Thyroid gland (tissue), 4 donors: ENCODE measurements around the gene AKIP1. TPM values are rescaled to one million over a fixed set of nuclear protein-coding genes. Genes with fewer than 3 reads are reported as not detected.
A peak's percentile ranks its signal among the peaks of the same experiment; 100 is the strongest.
"Not testable (repeated sequence)": the region's sequence is repeated elsewhere in the genome, so short reads cannot be mapped to it uniquely, and the experiment has no call there.

Source experiments
- DNase-seq, 2 donors: peaks; one replicate each; pipeline ENCODE4 v3.0.0-alpha.2; 2019
- H3K27ac ChIP-seq, 3 donors: fragments of 200-600 bp; sonication (generic); 1 replicate in 2 of 3; 2 replicates in 1 of 3; pipeline ENCODE4 v1.5.1; 2016 to 2019; ENCODE audit warnings: mild to moderate bottlenecking in 1 of 3, moderate library complexity in 1 of 3
- H3K27me3 ChIP-seq: fragments of 200-600 bp; sonication (generic); one replicate; pipeline ENCODE4 v1.5.1; 2019
- H3K36me3 ChIP-seq, 2 donors: fragments of 200-600 bp; sonication (generic); one replicate each; pipeline ENCODE4 v1.5.1; 2016 to 2019
- H3K4me1 ChIP-seq, 2 donors: fragments of 200-600 bp; sonication (generic); one replicate each; pipeline ENCODE4 v1.5.1; 2017 to 2019
- H3K4me3 ChIP-seq, 3 donors: fragments of 200-600 bp; sonication (generic); replicated peaks in 1 of 3; 1 replicate in 2 of 3; 2 replicates in 1 of 3; pipeline ENCODE4 v1.5.1; 2016; ENCODE audit warnings: mild to moderate bottlenecking in 1 of 3
- H3K9me3 ChIP-seq: fragments of 200-600 bp; sonication (generic); one replicate; pipeline ENCODE4 v1.5.1; 2017
- POLR2A ChIP-seq, 2 donors: fragments of 450-650 bp; IDR thresholded peaks; one replicate each; pipeline ENCODE4 v1.6.1; 2017; ENCODE audit warnings: antibody characterized with exemption in 2 of 2, mild to moderate bottlenecking in 2 of 2, moderate library complexity in 1 of 2
- WGBS, 2 donors: methylation state at CpG; one replicate each; pipeline ENCODE4 v1.1.5; 2017; 5-methylcytosine and 5-hydroxymethylcytosine counted together
- intact Hi-C: fragments of 100-400 bp; cut with DNase I; formaldehyde crosslinking; loops from one replicate; pipeline ENCODE4 v1.15.1; 2023
- total RNA-seq, 4 donors: library from RNA; depleted of rRNA; stranded (reverse); fragments of >200 nt; gene quantifications; one replicate each; pipeline ENCODE4 v1.2.3, GENCODE V29; 2016
- TF ChIP-seq, protein P1 (sequence below), 6 experiments: fragments of 200-600 bp in 3 of 6; fragments of 450-650 bp in 3 of 6; sonication (generic) in 3 of 6; IDR thresholded peaks; one replicate each; pipeline ENCODE4 v1.5.1; 2016 to 2019; ENCODE audit warnings: antibody characterized with exemption in 6 of 6, mild to moderate bottlenecking in 2 of 6, inconsistent platforms in 1 of 6, moderate library complexity in 1 of 6

Gene AKIP1
- total RNA-seq, 4 donors from 2014 or later = 25.2 to 33.9 (median 27.8) TPM

DNA sequence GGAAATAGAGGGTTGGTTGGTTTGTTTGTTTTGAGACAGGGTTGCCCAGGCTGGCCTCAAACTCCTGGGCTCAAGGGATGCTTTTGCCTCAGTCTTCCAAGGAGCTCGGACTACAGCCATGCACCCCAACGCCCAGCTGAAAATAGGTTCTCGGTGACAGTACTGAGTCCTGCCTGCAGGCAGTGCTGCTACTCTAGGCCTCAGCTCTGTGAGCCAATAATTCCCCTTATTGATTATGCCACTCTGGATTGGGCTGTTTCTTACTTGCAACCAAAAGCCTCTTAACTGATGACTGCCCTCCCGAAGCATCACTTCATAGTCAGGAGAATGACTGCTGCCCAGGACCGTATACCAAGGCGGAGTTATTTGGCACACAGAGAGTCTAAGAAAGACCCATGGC is 22.9 kb downstream of the AKIP1 start:
- H3K4me3 ChIP-seq = no peak overlapping the region
- no peaks in the 10 kb centered on the region for H3K27me3 ChIP-seq
- WGBS, 2 donors = 94 to 95% methylated on average over 6 of the region's 6 CpGs
- no peak overlapping the region for H3K27ac ChIP-seq
- DNase-seq = no peak
- H3K4me1 ChIP-seq = peaks cover 0 to 4% of the 10 kb centered on the region in 2 donors
- H3K9me3 ChIP-seq = no peaks in the 10 kb centered on the region
- TF ChIP-seq, protein P1, sequence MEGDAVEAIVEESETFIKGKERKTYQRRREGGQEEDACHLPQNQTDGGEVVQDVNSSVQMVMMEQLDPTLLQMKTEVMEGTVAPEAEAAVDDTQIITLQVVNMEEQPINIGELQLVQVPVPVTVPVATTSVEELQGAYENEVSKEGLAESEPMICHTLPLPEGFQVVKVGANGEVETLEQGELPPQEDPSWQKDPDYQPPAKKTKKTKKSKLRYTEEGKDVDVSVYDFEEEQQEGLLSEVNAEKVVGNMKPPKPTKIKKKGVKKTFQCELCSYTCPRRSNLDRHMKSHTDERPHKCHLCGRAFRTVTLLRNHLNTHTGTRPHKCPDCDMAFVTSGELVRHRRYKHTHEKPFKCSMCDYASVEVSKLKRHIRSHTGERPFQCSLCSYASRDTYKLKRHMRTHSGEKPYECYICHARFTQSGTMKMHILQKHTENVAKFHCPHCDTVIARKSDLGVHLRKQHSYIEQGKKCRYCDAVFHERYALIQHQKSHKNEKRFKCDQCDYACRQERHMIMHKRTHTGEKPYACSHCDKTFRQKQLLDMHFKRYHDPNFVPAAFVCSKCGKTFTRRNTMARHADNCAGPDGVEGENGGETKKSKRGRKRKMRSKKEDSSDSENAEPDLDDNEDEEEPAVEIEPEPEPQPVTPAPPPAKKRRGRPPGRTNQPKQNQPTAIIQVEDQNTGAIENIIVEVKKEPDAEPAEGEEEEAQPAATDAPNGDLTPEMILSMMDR (IDR thresholded peaks at IDR 0.05) = no peak
- TF ChIP-seq POLR2A (IDR thresholded peaks at IDR 0.05) = no peak
- H3K36me3 ChIP-seq = no peaks in the 10 kb centered on the region
- intact Hi-C loops = no loop called here

DNA sequence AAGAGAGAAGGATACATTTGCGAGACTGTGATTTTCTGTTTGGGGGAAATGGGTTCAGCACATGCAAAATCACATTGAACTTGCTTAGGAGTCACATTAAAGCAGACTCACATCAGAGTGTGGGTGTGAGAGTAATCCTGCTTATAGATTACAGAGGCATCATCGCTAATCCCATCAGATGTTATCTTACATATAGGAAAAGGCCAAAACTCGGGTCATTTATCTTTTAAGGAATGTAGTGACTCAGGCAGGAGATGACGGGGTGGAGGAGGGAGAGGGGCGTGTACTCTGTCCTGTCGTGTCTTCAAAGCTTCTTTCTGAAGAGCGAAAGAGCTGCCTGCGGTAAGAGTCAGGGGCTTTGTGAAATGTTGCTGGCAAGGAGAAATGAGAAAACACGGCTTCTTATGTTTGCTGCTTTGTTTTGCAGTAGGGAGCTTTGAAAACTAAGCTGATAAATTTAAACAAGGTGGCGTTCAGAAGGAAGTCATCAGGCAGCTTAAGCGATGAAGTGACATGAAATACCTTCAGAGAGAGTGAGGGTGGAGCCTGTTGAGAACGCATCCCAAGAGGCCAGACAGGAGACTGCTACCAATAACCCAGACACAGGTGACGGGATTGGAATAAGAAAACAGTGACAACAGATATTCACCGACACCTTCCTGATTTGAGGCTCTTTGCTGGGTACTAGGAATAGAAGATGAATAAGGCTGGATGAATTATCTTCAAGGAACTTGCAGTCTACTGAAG is 23.9 kb downstream of the AKIP1 start:
- DNase-seq = no peak
- 73 to 79% methylated on average over 14 of the region's 14 CpGs for WGBS, 2 donors
- no peak overlapping the region for H3K4me3 ChIP-seq

DNA sequence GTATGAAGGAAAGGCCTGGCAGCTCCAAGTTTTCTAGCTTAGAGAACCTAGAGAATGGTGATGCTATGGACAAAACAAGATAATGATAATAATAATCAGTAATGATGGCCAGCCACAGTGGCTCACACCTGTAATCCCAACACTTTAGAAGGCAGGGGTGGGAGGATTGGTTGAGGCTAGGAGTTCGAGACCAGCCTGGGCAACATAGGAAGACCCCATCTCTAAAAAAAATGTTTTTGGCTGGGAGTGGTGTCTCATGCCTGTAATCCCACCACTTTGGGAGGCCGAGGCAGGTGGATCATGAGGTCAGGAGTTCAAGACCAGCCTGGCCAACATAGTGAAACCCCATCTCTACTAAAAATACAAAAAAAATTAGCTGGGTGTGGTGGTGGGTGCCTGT is 24.8 kb downstream of the AKIP1 start:
- H3K9me3 ChIP-seq, H3K36me3 ChIP-seq, H3K27ac ChIP-seq, DNase-seq, H3K27me3 ChIP-seq, intact Hi-C loops, H3K4me3 ChIP-seq, H3K4me1 ChIP-seq: not testable (repeated sequence)
- 100% methylated on average over 2 of the region's 2 CpGs for WGBS, 2 donors

More for the DNA sequence above, 23.9 kb downstream of the AKIP1 start:
- intact Hi-C loops = no loop called here
- Histone ChIP-seq H3K27ac (no peak overlapping the region), H3K4me1 (peaks cover 0 to 4% of the 10 kb centered on the region in 2 donors), H3K9me3 (no peaks in the 10 kb centered on the region), H3K36me3 (no peaks in the 10 kb centered on the region), H3K27me3 (no peaks in the 10 kb centered on the region)
- TF ChIP-seq POLR2A (IDR thresholded peaks at IDR 0.05) = no peak
- TF ChIP-seq, protein P1 (IDR thresholded peaks at IDR 0.05) = no peak

DNA sequence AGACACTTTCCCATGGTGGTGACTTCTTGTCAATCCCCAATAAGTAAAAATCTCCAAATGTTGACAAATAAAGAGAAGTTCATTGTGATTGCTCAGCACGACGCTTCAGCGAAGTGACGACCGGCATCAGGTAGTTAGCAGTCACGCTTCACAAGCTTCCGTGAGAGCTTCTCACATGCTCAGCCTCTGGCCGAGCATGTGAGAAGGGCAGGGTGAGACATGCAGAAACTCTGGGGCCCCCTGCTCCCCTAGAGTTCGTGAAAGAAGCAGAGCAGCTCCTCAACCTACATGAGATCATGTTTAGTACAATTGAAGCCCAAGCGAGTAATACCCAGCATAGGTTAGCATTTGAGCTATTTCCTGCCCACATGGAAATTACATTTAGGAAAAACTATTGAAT is 26.2 kb downstream of the AKIP1 start:
- H3K27ac ChIP-seq = no peak overlapping the region
- H3K27me3 ChIP-seq = no peaks in the 10 kb centered on the region
- DNase-seq = peak; percentile 51 to 66
- H3K4me1 ChIP-seq = peaks cover 0 to 4% of the 10 kb centered on the region in 2 donors
- H3K36me3 ChIP-seq = no peaks in the 10 kb centered on the region
- TF ChIP-seq, protein P1 (IDR thresholded peaks at IDR 0.05) = no peak
- TF ChIP-seq POLR2A (IDR thresholded peaks at IDR 0.05) = no peak
- H3K9me3 ChIP-seq = no peaks in the 10 kb centered on the region
- intact Hi-C loops = no loop called here
- no peak overlapping the region for H3K4me3 ChIP-seq
- 28 to 58% methylated on average over 10 of the region's 10 CpGs for WGBS, 2 donors

DNA sequence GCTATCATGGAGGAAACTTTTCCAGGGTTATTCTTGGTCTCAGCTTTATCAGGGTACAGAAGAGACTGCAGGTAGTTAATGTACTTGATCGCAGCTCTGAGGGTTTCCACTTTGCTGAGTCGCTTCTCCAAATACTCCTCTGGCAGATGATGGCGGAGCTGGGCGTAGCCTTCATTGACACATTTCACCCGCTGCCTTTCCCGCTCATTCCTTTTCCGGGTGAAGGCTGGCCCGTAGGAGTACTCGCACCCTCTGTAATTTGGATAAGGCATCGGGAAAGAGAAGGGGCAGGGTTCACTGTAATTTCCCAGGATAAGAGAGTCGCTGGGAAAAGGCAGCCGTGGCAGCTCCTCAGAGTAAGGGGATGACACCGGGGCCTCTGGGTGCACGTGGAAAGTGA is 26.7 kb downstream of the AKIP1 start:
- no peaks in the 10 kb centered on the region for H3K36me3 ChIP-seq
- H3K9me3 ChIP-seq = no peaks in the 10 kb centered on the region
- no peaks in the 10 kb centered on the region for H3K27me3 ChIP-seq
- H3K4me3 ChIP-seq = no peak overlapping the region
- H3K4me1 ChIP-seq = peaks cover 0 to 4% of the 10 kb centered on the region in 2 donors
- intact Hi-C loops = no loop called here
- no peak overlapping the region for H3K27ac ChIP-seq
- no peak for DNase-seq
- TF ChIP-seq, protein P1 (IDR thresholded peaks at IDR 0.05) = no peak
- no peak for TF ChIP-seq POLR2A (IDR thresholded peaks at IDR 0.05)
- WGBS, 2 donors = 82 to 84% methylated on average over 13 to 14 of the region's 14 CpGs
